NB4 (cell line): Measurements from ENCODE around the gene SLC9C1.

Source experiments
- CTCF ChIP-seq: IDR thresholded peaks from one replicate; pipeline ENCODE4 v1.5.1; 2012; ENCODE audit warnings: low read depth, low read length
- MYC ChIP-seq: IDR thresholded peaks from 2 replicates; pipeline ENCODE4 v1.6.1; 2011; ENCODE audit warnings: low read depth, low read length
- POLR2A ChIP-seq: IDR thresholded peaks from 2 replicates; pipeline ENCODE4 v1.6.1; 2011; ENCODE audit warnings: mild to moderate bottlenecking; ENCODE audit not compliant: insufficient read length; ENCODE audit errors: extremely low read depth
- TF ChIP-seq, protein P1 (sequence below): IDR thresholded peaks from 2 replicates; pipeline ENCODE4 v1.6.1; 2011; ENCODE audit warnings: low read depth, low read length

DNA sequence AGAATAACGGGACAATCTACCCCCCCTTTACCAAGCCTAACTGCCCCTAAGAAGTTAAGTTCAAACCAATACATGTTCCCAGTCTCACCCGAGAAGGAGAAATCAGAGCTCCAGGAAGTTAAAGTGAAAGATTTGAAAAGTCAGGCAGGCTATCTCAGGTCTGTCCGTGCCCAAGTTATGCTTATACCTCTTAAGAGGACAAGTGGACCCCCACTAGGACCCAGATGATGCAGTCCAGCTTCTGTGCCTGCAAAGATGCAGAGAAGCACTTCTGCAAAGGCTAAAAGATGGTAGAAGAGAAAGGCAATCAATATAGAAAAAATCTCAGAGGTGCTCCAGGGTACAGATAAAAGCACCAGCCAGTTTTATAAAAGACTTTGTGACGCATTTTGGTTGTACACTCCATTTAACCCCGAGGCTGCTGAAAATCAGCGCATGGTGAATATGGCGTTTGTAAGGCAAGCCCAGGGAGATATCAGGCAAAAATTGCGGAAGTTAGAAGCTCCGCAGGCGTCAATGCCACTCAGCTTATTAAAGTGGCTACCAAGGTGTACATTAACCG, 9.8 kb upstream of the SLC9C1 start:
- TF ChIP-seq POLR2A (no peak), CTCF (no peak), MYC (no peak)
- TF ChIP-seq, protein P1, sequence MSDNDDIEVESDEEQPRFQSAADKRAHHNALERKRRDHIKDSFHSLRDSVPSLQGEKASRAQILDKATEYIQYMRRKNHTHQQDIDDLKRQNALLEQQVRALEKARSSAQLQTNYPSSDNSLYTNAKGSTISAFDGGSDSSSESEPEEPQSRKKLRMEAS = no peak
